HG02852 (cell line): ENCODE measurements around the gene CCSER1.
A peak's percentile ranks its signal among the peaks of the same experiment; 100 is the strongest.
"Not testable (repeated sequence)": the region's sequence is repeated elsewhere in the genome, so short reads cannot be mapped to it uniquely, and the experiment has no call there.

Experiments used
- ATAC-seq: cut with Tn5 transposase; IDR thresholded peaks from one replicate; pipeline ENCODE4 v1.9.1; 2021; ENCODE audit warnings: mild to moderate bottlenecking, moderate library complexity; ENCODE audit not compliant: unreplicated experiment

The CCSER1 gene

DNA sequence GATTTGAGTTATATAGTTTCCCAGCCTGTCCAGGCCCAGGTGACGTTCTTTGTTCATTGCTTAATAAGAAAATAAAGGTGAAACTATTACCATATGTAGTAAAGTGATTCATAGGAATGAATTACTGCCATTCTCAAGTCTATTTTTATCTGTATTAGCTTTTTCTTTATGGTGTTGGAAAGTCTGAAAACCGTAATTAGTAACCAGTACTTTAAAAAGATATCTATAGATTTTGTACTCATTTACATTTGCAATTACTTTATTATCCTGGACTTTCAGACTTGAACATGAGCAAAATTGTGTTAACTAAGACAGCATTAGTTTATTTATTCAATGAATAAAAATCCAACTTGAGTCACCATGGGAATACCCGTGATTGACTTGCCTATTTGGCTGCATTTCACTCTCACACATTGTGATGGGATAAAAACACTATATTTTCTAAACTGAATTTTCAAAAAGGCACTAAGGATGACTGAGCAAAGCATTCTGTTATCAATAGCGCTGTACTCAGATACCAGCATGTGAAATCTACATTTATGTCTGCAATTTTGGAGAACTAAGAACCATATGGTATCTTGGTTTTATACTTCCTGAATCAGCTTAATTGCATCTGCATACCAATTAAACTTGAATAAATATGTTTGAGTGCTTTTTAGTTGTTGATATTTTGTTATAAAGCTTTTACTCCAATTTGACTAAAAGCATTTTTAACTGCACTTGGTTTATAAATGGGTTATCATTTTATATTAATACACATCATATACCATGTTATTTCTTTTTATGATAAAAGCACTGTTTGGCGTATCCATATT lies 154.6 kb downstream of the CCSER1 start:
- no peak for ATAC-seq

GRCh38 chr4:90290345-90290744 lies 163.2 kb downstream of the CCSER1 start:
- ATAC-seq: no peak

GRCh38 chr4:90292438-90292837 lies 165.2 kb downstream of the CCSER1 start:
- no peak for ATAC-seq

- no peak for ATAC-seq
Measured at GRCh38 chr4:90293320-90293719, 166.1 kb downstream of the CCSER1 start.

DNA sequence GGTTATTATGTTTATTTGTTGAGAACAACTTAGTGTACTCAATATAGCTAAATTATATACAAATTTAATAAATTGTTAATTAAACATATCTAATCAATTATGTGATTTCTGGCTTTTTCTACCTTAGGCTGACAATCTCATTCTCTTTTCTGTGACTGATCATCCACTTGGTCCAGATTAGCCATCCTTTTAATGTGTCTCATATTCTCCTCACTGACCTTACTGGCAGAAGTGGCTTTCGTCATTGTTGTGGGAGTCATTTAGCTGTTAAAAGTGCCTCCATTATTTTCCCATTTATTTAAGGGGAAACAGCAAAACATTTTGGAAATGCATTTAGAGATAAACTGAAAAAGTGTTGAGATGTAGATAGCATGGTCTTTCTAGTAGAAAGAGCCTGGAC lies 172.2 kb downstream of the CCSER1 start:
- ATAC-seq: no peak

GRCh38 chr4:90306810-90307209 lies 179.6 kb downstream of the CCSER1 start:
- no peak for ATAC-seq

- not testable (repeated sequence) for ATAC-seq
Measured at GRCh38 chr4:90317140-90317539, 189.9 kb downstream of the CCSER1 start.

DNA sequence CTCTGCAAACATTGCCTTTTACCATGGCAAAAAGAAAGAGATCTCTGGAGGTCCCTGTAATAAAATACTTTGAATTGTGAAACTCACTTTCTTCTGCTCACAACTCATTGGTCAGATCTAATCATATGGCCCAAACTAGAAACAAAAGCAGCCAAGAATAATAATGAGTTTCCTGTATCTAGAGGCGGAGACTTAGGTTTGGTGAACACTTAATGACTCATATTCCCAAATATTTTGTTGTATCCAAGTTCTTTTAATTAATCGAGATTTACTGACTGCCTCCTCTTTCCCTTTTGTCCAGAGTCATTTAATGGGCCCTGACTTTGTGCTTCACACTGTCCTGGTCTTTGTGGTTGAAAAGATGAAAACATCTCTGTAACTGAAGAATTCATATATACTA lies 190.6 kb downstream of the CCSER1 start:
- no peak for ATAC-seq

DNA sequence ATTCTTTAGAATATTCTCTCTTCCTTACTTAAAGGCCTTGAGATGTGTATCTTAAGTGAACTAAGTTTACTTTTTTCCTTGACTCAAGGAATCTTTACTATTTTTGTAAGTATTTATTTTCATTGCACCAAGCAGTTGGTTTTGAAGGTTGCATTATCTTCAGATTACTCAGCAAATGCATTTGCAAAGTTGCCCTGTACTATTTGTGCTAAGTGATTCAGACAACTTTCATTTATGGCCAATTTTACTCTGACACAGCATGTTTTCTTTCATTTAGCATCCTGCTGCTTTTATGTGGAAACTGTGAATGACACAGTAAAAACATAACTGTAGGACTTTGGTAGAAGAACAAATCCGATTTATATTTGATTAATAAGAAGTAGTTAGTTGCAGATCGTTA lies 191.0 kb downstream of the CCSER1 start:
- no peak for ATAC-seq

DNA sequence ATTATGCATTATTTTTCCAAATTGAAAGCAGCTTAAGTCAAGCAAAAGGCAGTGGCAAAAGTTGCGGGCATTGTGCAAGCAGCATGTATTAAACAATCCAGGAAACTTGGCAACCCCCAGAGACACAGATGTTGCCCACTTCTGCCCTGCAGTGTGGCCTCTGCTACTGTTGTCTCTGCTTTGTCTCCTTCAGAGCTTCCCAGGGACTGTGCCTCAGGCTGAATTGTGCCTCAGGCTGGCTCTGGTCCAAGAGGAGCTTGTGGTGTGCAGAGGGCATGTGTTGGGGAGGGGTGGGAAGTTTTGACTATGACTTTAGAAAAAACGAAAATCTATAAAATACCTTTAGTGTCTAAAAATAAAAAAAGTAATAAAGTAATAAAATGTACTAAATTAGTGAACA lies 201.4 kb downstream of the CCSER1 start:
- ATAC-seq: no peak

GRCh38 chr4:90330546-90330945 lies 203.4 kb downstream of the CCSER1 start:
- ATAC-seq: no peak

DNA sequence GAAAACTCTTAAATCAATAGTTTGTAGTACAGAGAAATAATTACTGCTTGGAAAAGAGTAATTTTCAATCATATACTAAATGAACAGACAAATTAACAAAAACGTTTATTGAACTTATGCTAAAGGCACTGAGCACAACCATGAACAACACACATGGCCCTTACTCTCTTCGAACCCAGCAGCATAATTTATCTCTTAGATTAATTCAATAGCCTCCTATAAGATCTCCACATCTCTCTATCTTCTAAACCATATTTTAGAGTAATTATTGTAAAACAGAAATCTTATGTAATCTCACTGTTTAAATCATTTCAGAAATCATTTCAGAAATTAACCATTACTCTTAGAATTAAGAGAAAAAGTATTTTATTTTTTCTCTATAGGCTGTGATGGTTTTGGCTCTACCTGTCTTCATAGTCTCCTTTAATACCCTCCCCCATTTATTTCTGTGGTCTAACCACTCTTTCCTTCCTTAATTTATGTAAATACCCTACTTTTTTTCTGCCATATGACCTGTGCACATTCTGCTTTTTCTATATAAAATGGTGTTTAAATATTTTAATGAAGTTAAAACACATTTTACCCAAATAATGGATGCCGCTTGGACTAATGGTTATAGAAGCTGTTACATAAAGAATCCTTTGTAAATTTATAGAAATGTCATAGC lies 218.5 kb downstream of the CCSER1 start:
- ATAC-seq: no peak

GRCh38 chr4:90349636-90350035 lies 222.4 kb downstream of the CCSER1 start:
- ATAC-seq: no peak

DNA sequence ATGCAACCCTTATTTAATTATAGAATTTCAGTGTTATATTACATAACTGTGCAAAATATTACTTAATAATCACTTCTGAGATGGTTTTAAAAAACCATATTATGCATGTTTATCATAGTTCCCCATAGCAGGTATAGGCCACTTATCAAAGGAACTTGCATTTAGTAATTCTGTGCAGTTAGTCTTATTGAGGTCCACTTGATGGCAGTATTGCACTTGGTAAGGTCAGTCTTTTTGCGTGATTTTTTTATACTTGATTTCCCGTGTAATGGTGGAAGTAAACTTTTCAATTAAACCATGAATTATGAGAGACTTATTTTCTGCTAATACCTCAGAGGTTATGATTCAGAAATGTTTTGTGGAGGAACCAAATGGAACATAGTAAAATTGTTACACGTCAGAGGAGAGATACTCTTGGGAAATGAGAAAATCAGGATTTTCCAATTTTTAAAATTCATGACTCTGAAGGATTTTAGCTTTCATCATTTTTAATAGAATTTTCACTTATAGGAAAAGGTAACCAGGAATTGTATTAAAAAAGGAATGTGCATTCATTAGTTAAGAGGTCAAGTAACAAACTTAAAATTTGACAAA lies 230.0 kb downstream of the CCSER1 start:
- ATAC-seq: peak; percentile 49

DNA sequence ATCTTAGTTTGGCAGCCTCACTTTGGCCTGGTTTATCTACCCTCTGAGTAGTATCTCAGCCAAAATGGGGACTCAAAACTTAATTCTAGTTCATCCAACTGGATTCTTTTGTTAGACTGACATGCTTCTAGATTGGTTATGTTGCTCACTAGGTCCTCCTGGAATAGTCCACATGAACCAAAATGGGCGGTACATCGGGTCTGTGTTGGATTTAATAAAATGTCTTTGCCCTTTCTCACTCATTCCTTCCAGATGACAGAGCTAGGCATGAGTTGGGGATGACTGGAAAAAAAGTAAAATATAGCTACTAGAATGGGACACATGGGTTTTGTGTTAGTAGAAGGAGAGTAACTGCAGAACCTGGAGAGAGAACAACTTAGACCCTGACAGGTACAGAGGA lies 247.9 kb downstream of the CCSER1 start:
- no peak for ATAC-seq

- ATAC-seq: no peak
Measured at GRCh38 chr4:90393215-90393614, 266.0 kb downstream of the CCSER1 start.

- no peak for ATAC-seq
Measured at GRCh38 chr4:90403781-90404180, 276.6 kb downstream of the CCSER1 start.

DNA sequence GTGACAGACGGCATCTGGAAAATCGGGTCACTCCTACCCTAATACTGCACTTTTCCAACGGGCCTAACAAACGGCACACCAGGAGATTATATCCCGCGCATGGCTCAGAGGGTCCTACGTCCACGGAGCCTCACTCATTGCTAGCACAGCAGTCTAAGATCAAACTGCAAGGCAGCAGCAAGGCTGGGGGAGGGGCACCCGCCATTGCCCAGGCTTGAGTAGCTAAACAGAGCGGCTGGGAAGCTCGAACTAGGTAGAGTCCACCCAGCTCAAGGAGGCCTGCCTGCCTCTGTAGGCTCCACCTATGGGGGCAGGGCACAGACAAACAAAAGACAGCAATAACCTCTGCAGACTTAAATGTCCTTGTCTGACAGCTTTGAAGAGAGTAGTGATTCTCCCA lies 280.7 kb downstream of the CCSER1 start:
- not testable (repeated sequence) for ATAC-seq

DNA sequence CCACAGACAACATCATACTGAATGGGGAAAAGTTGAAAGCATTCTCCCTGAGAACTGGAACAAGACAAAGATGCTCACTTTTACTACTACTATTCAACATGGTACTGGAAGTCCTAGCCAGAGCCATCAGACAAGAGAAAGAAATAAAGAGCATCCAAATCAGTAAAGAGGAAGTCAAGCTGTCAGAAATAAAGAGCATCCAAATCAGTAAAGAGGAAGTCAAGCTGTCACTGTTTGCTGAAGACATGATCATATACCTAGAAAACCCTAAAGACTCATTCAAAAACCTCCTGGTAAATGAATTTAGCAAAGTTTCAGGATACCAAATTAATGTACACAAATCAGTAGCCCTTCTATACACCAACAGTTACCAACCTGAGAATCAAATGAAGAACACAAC lies 285.6 kb downstream of the CCSER1 start:
- ATAC-seq: not testable (repeated sequence)

GRCh38 chr4:90415116-90415515 lies 287.9 kb downstream of the CCSER1 start:
- ATAC-seq: no peak

- ATAC-seq: peak; percentile 94
Measured at GRCh38 chr4:90419124-90419711, 292.0 kb downstream of the CCSER1 start.

GRCh38 chr4:90421161-90421560 lies 294.0 kb downstream of the CCSER1 start:
- ATAC-seq: no peak
